ENCODE measurements around the gene EOLA2. TPM values are rescaled to one million over a fixed set of nuclear protein-coding genes. Genes with fewer than 3 reads are reported as not detected.

EOLA2 gene
- total and polyA plus RNA-seq, 2 of the 8 experiments (the other 6 are each of a cell fraction or from before 2014, with no cell fraction given) = 19.0 to 22.5 TPM

DNA sequence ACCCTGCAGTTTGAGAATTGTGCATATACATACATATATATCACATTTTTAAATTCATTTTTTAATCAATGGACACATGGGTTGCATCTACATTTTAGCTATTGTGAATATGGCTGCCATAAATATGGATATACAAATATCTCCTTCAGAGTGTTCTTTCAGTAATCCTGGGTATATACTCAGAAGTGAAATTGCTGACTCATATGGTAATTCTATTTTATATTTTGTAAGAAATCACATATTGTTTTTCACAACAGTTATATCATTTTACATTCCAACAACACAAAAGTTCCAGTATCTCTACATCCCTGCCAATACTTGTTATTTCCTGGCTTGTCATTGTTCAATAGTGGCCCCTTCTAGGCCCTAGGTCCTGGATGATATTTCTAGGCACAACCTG is 29.6 kb downstream of the EOLA2 start:
- Histone ChIP-seq H4K5ac (ENCODE audit: insufficient read length, low read depth, low read length) (no peak overlapping the region), H3K23me2 (ENCODE audit: low read depth, low read length) (no peaks in the 10 kb centered on the region), H4K8ac (ENCODE audit: extremely low read depth, insufficient read depth, low read length) (no peak overlapping the region), H3K27ac (ENCODE audit: low read depth, low read length) (no peak overlapping the region), H4K20me1 (replicated peaks in 1 of 2; ENCODE audit: control insufficient read depth in 1 of 2, insufficient read depth in 2 of 2, low read length in 2 of 2) (no peaks in the 10 kb centered on the region), H4K91ac (replicated peaks; ENCODE audit: insufficient read length, low read length) (no peak overlapping the region), H3K23ac (ENCODE audit: insufficient read length) (no peak overlapping the region), H2AFZ (ENCODE audit: low read length) (no peak overlapping the region), H3K79me1 (ENCODE audit: low read depth, low read length) (no peaks in the 10 kb centered on the region), H3K9me3 (ENCODE audit: insufficient read depth in 2 of 2, low read depth in 1 of 2, low read length in 1 of 2) (no peaks in the 10 kb centered on the region), H2BK5ac (ENCODE audit: low read depth, low read length) (no peak overlapping the region), H2BK20ac (ENCODE audit: low read length) (no peak overlapping the region), H2BK15ac (ENCODE audit: low read length) (no peak overlapping the region), H3K14ac (ENCODE audit: insufficient read length) (no peak overlapping the region), H2BK12ac (ENCODE audit: low read depth, low read length) (no peak overlapping the region), H3K4me2 (ENCODE audit: insufficient read depth in 1 of 2, low read depth in 2 of 2, low read length in 2 of 2) (no peak overlapping the region), H3K18ac (ENCODE audit: extremely low read depth, low read length) (no peak overlapping the region), H3K27me3 (replicated peaks in 1 of 4; ENCODE audit: control insufficient read depth in 3 of 4, extremely low read depth in 1 of 4, insufficient read depth in 3 of 4, low read length in 3 of 4) (no peaks in the 10 kb centered on the region), H3K36me3 (ENCODE audit: control insufficient read depth in 2 of 4, insufficient read depth in 4 of 4, low read length in 3 of 4) (no peaks in the 10 kb centered on the region), H2BK120ac (replicated peaks; ENCODE audit: low read depth, low read length) (no peak overlapping the region), H3K4me3 (ENCODE audit: extremely low read depth in 1 of 4, insufficient read depth in 2 of 4, low read depth in 3 of 4, low read length in 4 of 4) (no peak overlapping the region), H3K4ac (replicated peaks; ENCODE audit: insufficient read length, low read depth, low read length) (no peak overlapping the region), H3K56ac (replicated peaks; ENCODE audit: insufficient read length, low read depth, low read length) (no peak overlapping the region), H3K4me1 (replicated peaks in 1 of 4; ENCODE audit: control insufficient read depth in 3 of 4, insufficient read depth in 4 of 4, low read length in 3 of 4) (no peaks in the 10 kb centered on the region), H3K9ac (replicated peaks in 1 of 4; ENCODE audit: extremely low read depth in 1 of 4, low read depth in 3 of 4, low read length in 3 of 4) (no peak overlapping the region), H3K79me2 (ENCODE audit: control insufficient read depth in 1 of 2, insufficient read depth in 2 of 2, low read length in 2 of 2) (no peaks in the 10 kb centered on the region), H2AK5ac (ENCODE audit: low read depth, low read length) (no peak overlapping the region)
- DNase-seq (ENCODE audit: low read depth in 1 of 2, low spot score in 2 of 2) (no peak), FAIRE-seq (no peak)
- ChIA-PET CTCF (ENCODE audit: partially characterized antibody) (no interaction called here), POLR2A (ENCODE audit: partially characterized antibody) (no interaction called here)
- TF ChIP-seq CHD7 (IDR thresholded peaks at IDR 0.05; ENCODE audit: insufficient replicate concordance, low read length) (no peak), TAF7 (optimal IDR thresholded peaks at IDR 0.05; ENCODE audit: borderline replicate concordance, low read depth, low read length) (no peak)
